ENCODE results near the gene RAD51B.
A peak's percentile ranks its signal among the peaks of the same experiment; 100 is the strongest.

The RAD51B gene

DNA sequence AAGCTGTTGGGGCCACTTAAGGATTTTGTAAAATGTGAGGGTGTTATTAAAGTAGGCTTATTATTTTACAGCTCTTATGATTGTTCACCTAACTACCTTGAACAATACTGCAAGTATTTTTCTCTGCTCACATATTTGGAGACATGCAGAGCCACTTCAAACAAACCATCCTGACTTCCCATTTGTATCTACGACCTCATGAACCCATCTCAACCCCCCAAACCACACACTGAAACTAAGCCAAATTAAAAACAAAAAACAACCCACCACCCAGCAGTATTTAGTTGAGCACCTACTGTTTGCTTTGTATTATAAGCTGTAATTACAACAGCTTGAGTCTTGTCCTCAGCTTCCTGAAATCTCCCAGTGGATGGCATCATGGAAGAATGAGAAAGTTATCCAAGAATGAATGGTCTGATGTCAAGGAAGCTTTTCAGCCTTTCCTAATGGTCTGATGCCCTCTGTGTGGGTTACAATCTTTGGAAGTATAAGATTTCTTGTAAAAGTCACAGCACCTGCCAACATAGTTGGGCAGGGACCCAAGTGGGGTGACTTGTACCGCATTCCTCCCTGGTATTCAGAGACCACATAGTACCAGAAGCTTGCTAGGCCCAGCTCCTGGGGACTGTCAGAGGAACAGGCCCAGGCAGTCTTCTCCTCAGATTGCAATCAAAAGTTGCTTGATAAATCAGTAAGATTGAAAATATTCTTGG is 556.6 kb downstream of the RAD51B start:
- no peak overlapping the region for H3K4me3 Mint-ChIP-seq
- H3K9me3 Mint-ChIP-seq: no peaks in the 10 kb centered on the region
- H3K36me3 Mint-ChIP-seq (ENCODE audit: low read depth): peaks cover 7% of the 10 kb centered on the region
- peaks cover 77% of the 10 kb centered on the region for H3K4me1 Mint-ChIP-seq (ENCODE audit: low read depth)
- H3K27me3 Mint-ChIP-seq: no peaks in the 10 kb centered on the region
- no peak overlapping the region for H3K27ac Mint-ChIP-seq

DNA sequence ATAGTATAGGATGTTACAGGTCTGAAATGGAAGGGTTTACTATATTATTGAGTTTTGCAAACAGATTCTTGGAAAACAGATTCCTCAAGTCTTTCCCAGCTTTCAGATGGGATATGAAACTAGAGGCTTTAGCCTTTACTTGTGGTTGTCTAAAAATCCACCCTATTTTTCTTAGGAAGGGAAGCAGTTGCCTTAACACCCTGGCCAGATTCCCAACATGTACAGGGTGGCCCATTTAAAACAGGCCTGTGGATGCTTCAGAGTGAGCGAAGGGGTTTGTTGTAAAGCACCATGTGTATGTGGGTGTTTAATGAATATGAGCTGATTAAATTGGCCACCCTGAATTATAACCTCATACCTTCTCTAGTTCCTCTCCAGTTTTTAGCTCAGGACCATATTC is 557.4 kb downstream of the RAD51B start:
- H3K4me1 Mint-ChIP-seq (ENCODE audit: low read depth): peaks cover 69% of the 10 kb centered on the region
- no peaks in the 10 kb centered on the region for H3K27me3 Mint-ChIP-seq
- H3K36me3 Mint-ChIP-seq (ENCODE audit: low read depth): peaks cover 5% of the 10 kb centered on the region
- H3K9me3 Mint-ChIP-seq: no peaks in the 10 kb centered on the region
- peak overlapping the region; percentile 52 for H3K27ac Mint-ChIP-seq
- H3K4me3 Mint-ChIP-seq: peak overlapping the region; percentile 5

DNA sequence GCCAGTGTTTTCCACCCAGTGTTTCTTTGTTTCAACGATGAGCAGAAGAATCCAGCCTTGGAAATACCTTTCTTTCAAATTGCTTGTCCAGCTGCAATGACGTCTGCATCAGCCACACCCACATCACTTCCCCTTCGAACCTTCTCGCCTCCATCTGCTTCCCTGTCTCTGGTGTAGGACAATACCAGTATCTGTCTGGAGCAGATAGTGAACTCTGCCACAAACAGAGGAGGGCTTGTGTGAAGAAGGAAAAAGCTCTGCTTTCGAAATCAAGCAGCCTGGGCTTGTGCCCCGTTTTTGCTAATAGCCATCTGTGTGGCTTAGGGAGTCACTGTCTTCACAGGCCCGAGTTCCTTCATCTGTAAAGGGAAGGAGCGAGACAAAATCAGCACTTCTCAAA is 557.9 kb downstream of the RAD51B start:
- H3K27me3 Mint-ChIP-seq: no peaks in the 10 kb centered on the region
- peaks cover 65% of the 10 kb centered on the region for H3K4me1 Mint-ChIP-seq (ENCODE audit: low read depth)
- no peaks in the 10 kb centered on the region for H3K9me3 Mint-ChIP-seq
- peak overlapping the region; percentile 5 for H3K4me3 Mint-ChIP-seq
- peaks cover under 1% of the 10 kb centered on the region for H3K36me3 Mint-ChIP-seq (ENCODE audit: low read depth)
- H3K27ac Mint-ChIP-seq: peak overlapping the region; percentile 52

DNA sequence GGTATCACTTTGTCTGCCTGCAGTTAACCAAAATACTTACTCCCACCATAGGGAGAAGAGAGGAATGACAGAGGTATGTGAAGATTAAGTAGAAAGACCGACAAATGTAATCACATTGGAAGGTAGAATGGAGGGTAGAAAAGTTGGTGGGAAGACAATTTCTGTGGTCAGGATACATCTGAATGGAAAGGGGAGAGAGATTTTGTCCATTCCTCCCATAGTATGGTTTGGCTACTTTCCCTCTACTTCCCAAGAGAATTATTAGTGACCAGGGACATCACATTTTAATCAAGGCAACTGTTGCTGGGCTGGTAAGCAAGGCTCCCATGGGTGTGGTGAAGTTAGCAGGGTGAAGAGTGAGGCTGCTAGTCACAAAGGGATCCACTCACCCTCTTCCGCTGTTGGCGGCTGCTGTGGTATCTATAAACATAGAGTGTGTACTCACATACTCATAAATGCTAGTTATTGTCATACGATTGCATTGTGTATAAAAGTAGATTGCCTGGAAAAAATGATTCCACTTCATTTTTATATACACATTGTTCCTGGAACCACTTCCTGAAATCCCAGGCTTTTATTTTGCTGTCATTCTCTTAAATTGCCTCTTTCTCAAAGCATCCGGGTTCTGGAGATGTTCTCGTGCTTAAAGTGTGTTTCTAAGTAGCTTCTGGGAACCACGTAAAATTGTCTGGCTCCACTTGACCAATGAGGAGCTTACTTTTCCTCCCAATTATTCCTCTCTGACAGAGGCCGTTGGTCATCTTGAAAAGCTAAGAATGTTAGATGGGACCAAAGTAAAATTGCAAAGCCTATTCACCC is 560.1 kb downstream of the RAD51B start:
- Mint-ChIP-seq H3K27ac (no peak overlapping the region), H3K27me3 (no peaks in the 10 kb centered on the region), H3K4me1 (ENCODE audit: low read depth) (peaks cover 67% of the 10 kb centered on the region), H3K4me3 (no peak overlapping the region), H3K36me3 (ENCODE audit: low read depth) (no peaks in the 10 kb centered on the region), H3K9me3 (no peaks in the 10 kb centered on the region)

DNA sequence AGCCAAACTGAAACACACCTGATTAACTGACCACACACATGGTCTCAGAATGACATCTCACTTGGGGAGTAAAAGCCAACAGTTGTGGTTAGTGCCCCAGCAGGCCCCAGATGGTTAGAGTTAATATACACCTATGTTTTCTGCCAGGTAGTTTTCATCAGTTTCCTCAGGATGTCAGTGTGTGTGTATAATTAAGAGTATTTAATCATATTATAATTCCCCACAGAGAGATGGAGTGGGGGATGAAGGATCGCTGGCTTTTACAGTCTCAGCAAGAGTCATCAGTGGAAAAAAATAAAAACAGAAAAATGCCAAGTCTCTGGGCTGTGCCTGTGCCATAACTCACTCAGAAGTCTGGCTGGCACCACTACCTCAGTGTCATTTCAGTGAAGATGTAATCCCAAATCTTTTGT is 560.8 kb downstream of the RAD51B start:
- no peak overlapping the region for H3K27ac Mint-ChIP-seq
- H3K4me3 Mint-ChIP-seq: no peak overlapping the region
- no peaks in the 10 kb centered on the region for H3K9me3 Mint-ChIP-seq
- H3K4me1 Mint-ChIP-seq (ENCODE audit: low read depth): peaks cover 61% of the 10 kb centered on the region
- no peaks in the 10 kb centered on the region for H3K36me3 Mint-ChIP-seq (ENCODE audit: low read depth)
- H3K27me3 Mint-ChIP-seq: no peaks in the 10 kb centered on the region

DNA sequence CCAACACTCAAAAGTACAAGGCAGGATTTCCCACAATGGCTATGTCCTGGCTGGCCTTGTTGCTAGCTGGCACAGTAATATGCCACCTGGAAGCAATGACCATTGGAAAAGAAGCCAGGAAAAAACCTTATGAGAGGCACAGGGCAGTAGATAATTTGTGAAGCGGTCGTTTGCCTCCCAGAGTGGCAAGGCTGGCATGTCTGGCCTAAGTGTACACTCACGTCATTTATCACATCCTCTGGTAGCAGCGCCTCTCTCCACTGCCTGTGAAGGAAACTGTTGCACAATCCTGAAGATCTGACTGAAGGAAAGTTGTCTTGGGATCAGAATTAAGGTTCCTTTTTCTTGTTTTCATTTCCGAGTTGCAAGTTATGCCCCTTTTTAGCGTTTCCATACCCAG is 564.8 kb downstream of the RAD51B start:
- Mint-ChIP-seq H3K36me3 (ENCODE audit: low read depth) (no peaks in the 10 kb centered on the region), H3K27ac (no peak overlapping the region), H3K9me3 (no peaks in the 10 kb centered on the region), H3K4me3 (no peak overlapping the region), H3K27me3 (no peaks in the 10 kb centered on the region), H3K4me1 (ENCODE audit: low read depth) (peaks cover 29% of the 10 kb centered on the region)

DNA sequence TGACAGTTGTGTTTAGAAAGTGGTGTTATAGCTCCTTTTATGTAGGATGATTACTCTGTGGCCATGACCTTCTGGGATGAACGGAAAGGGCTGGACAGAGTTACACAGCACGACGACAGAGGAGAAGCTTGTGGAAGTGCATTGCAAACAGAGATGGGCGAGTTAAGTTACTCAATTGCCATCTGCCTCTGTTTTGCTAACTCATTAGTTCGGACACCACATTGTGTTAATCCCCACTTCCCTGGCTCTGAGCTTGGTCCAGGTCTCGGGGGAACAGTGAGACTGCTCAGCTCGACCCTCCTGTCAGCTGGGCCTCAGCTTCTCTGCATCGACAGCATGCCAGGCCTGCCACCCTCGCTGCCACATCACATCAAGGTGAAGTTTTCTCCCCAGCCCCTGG is 565.3 kb downstream of the RAD51B start:
- Mint-ChIP-seq H3K4me3 (no peak overlapping the region), H3K27ac (no peak overlapping the region), H3K36me3 (ENCODE audit: low read depth) (no peaks in the 10 kb centered on the region), H3K9me3 (no peaks in the 10 kb centered on the region), H3K4me1 (ENCODE audit: low read depth) (peaks cover 23% of the 10 kb centered on the region), H3K27me3 (no peaks in the 10 kb centered on the region)

DNA sequence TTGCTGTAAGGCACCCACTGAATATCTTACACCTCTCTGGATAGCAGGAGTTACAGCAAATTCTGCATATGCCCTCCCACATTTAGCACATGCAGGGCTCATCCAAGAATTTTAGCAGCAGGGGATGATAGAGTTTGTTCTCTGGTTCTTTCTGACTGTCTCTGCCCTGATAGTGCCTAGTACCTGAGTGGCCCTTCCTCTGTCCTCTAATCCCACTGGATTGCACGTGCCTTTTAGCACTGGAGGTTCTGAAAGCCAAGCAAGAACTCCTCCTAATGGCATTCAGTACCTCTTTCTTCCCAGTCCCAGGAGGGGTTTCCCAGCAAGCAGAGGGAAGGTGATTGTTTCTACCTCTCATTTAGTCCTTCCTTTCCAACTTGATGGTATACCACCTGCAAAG is 566.9 kb downstream of the RAD51B start:
- H3K27me3 Mint-ChIP-seq: no peaks in the 10 kb centered on the region
- no peaks in the 10 kb centered on the region for H3K9me3 Mint-ChIP-seq
- H3K4me1 Mint-ChIP-seq (ENCODE audit: low read depth): peaks cover 19% of the 10 kb centered on the region
- no peak overlapping the region for H3K27ac Mint-ChIP-seq
- H3K36me3 Mint-ChIP-seq (ENCODE audit: low read depth): no peaks in the 10 kb centered on the region
- H3K4me3 Mint-ChIP-seq: no peak overlapping the region

DNA sequence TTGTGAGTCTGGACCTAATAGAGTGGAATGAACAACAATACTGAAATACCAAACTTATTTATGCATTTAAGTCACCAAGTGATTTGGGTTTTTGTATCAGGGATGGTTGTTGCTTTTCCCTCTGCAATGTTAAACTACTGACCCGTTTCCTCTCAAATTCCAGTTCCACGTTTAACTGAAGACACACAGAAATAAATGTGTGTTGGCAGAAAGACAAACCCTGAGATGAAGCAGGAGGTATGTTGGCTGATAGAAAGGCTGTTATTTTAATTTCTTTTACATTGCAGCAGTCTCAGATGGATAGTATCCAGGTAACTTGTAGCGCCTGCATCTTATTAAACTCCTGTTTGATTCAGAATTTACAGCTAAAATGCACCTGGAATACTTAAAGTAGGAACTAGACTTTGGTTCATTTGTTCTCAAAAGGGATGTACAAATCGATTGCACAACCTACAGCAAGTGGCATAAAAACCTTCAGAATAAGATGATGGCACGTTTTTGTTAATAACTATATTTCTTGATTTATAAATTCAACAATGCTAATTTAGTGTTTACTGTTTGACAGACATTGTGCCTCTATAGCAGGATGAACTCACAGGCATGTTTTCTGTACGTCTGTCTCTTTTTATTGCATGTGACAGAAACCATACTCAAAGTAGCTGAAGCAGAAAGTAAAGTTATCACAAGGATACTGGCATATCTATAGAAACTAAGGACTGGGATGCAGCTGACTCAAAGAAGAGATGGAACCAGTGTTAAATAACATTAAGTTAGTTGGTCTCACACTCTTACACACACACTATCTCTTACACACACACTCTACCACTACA is 567.6 kb downstream of the RAD51B start:
- H3K4me1 Mint-ChIP-seq (ENCODE audit: low read depth): peaks cover 19% of the 10 kb centered on the region
- no peaks in the 10 kb centered on the region for H3K9me3 Mint-ChIP-seq
- no peaks in the 10 kb centered on the region for H3K36me3 Mint-ChIP-seq (ENCODE audit: low read depth)
- no peaks in the 10 kb centered on the region for H3K27me3 Mint-ChIP-seq
- no peak overlapping the region for H3K27ac Mint-ChIP-seq
- H3K4me3 Mint-ChIP-seq: no peak overlapping the region

DNA sequence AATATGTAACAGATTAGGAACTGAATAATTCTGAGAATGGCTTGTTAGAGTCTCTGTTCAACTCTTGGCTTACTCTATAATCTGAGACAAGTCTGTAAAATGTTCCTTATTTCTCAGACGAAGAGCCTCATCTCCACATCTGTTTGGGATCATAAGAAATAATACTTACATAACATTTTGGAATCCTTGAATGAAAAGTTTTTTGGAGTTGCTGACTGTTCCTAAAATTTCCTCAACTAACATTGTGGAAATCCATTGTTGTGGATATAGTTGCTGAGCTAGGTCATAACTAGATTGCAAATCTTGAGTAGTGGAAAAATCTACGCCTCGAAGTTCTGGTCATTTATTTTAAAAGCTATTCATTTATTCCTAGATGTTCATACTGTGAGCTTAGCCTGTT is 570.4 kb downstream of the RAD51B start:
- Mint-ChIP-seq H3K4me1 (ENCODE audit: low read depth) (peaks cover 27% of the 10 kb centered on the region), H3K36me3 (ENCODE audit: low read depth) (no peaks in the 10 kb centered on the region), H3K27me3 (no peaks in the 10 kb centered on the region), H3K9me3 (no peaks in the 10 kb centered on the region), H3K27ac (no peak overlapping the region), H3K4me3 (no peak overlapping the region)

DNA sequence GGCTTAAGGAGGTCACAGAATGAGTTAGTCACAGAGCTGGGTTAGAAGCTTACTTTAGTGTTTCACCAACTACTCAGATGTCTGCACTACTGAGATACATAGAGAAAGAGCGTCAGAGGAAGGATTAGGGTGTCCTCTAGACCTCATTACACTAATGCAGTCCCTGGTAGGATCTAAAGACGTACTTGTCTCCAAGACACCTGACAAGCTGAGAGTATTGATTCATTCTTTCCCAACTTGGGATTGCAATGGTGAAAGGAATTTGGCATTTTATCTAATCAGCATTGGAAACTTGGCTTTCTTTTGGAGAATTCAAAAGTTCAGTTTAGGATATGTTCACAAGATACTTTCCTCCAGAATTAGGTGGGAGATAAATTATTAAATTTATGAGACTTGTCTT is 571.2 kb downstream of the RAD51B start:
- Mint-ChIP-seq H3K27ac (no peak overlapping the region), H3K36me3 (ENCODE audit: low read depth) (no peaks in the 10 kb centered on the region), H3K9me3 (no peaks in the 10 kb centered on the region), H3K4me1 (ENCODE audit: low read depth) (peaks cover 27% of the 10 kb centered on the region), H3K4me3 (no peak overlapping the region), H3K27me3 (no peaks in the 10 kb centered on the region)

DNA sequence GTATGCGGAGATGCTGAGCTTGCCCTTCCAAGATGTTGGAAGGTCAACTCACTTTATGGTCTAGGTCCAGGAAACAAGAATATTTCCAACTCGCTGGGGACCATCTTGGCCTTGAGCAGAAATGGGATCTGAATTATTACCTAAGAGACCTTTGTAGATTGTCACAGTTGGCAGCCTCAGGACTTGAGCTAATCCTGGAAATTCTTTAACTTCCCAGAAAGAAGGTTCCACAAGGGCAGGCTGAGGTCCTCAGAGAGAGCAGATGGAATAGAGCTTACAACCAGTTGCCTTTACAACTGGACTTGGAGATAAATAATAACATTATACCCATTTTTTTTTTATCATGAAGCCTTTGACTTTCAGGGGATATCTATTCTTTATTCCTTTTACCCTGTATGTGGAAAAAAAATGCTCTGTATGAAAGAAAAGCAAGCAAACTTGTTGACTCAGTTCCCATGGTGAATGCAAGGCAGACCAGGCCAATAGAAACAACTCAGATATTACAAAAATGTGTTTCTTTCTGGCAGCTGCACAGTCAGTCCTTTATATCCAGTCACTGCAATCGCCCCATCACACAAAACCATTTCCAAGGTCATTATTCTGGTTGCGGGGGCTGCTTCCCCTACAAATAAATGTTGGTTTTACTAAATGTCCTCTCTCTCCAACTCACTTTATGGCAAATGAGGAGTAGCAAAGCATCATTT is 571.9 kb downstream of the RAD51B start:
- no peaks in the 10 kb centered on the region for H3K36me3 Mint-ChIP-seq (ENCODE audit: low read depth)
- H3K9me3 Mint-ChIP-seq: no peaks in the 10 kb centered on the region
- H3K27ac Mint-ChIP-seq: no peak overlapping the region
- no peaks in the 10 kb centered on the region for H3K27me3 Mint-ChIP-seq
- H3K4me1 Mint-ChIP-seq (ENCODE audit: low read depth): peaks cover 27% of the 10 kb centered on the region
- no peak overlapping the region for H3K4me3 Mint-ChIP-seq

DNA sequence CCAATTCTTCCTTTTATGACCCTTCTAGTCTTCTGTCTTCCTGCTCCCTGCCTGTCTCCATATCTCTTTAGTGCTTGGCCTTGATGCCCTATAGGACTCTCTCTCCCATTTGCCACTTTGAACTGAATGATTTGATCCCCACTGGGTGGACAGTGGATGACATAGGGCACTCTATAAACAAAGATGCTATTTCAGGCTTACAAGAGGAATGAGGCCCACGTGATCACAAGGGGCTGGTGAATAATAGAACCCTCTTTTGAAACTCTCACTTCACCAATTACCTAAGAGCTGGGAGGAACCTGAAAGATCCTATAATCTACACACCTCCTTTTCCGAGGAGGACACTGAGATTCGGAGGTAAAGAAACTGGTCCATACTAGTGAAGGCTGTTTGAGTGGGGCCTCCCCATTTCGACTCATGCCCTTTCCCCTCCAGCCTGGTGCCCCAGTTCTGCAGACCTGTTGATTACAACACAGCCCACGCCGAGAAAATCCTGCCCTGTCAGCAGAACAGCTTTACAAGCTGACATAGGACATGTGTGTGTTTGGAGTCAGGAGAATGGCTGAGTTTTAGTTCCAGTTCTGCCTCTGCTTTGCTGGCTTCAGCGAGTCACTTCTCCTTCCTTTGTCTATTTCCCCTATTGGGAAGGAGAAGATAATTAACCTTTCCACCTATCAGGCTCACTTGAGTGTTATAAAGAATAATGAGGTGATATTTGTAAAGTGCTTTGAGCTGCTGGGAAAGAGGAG is 573.0 kb downstream of the RAD51B start:
- Mint-ChIP-seq H3K9me3 (no peaks in the 10 kb centered on the region), H3K36me3 (ENCODE audit: low read depth) (no peaks in the 10 kb centered on the region), H3K27ac (no peak overlapping the region), H3K4me3 (no peak overlapping the region), H3K4me1 (ENCODE audit: low read depth) (peaks cover 32% of the 10 kb centered on the region), H3K27me3 (no peaks in the 10 kb centered on the region)

DNA sequence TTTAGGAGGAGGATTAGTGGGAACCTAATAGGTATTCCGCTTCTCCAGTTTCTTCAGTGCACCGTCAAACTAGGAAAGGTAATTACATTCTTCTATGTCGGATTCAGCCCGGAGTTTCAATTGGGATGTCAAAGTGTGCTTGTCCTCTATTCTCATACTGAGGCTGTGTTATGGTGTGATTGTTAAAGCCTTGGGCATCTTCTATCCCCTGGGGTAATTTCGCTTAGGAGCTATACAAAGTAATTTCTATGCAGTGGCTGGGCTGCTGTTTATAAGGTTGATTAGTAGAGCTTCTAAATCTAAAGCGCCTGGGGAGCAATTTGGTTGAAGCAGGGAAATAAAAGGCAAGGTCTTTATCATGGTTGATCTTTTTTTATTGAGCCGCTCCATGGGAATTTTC is 573.7 kb downstream of the RAD51B start:
- Mint-ChIP-seq H3K27ac (no peak overlapping the region), H3K27me3 (no peaks in the 10 kb centered on the region), H3K4me1 (ENCODE audit: low read depth) (peaks cover 38% of the 10 kb centered on the region), H3K4me3 (no peak overlapping the region), H3K9me3 (no peaks in the 10 kb centered on the region), H3K36me3 (ENCODE audit: low read depth) (no peaks in the 10 kb centered on the region)

Data from stimulated activated naive CD8-positive, alpha-beta T cell treated with anti-CD3 and anti-CD28 coated beads, Interleukin-15, Interleukin-2, amounts not matched to agents 100 ng/mL and 50 ng/mL, for 24 hours (primary cell).